ENCODE measurements around the gene CTSK. TPM values are rescaled to one million over a fixed set of nuclear protein-coding genes. Genes with fewer than 3 reads are reported as not detected.

CTSK gene
- polyA plus RNA-seq, 1 of the 3 experiments (the other 2 are of a cell fraction) = 6.3 TPM

GRCh38 chr1:150760013-150760412 lies 48.0 kb downstream of the CTSK start:
- no peaks in the 10 kb centered on the region for H3K79me2 ChIP-seq (ENCODE audit: insufficient read depth)
- H3K4me2 ChIP-seq = no peak overlapping the region
- H3K4me1 ChIP-seq (ENCODE audit: control insufficient read depth in 1 of 2, insufficient read depth in 2 of 2, low read depth in 1 of 2, low read length in 1 of 2) = peaks cover 0 to 5% of the 10 kb centered on the region in 2 experiments; a peak in 2 of 4 replicates
- H3F3A ChIP-seq (replicated peaks; ENCODE audit: insufficient read depth) = peaks cover 4% of the 10 kb centered on the region
- TF ChIP-seq GATA2 (CRISPR knock-in tag; IDR thresholded peaks at IDR 0.05) (no peak), MXI1 (IDR thresholded peaks at IDR 0.05; ENCODE audit: low read depth, low read length) (no peak), RFX5 (IDR thresholded peaks at IDR 0.05; ENCODE audit: low read length) (no peak), TEAD4 (IDR thresholded peaks at IDR 0.05; ENCODE audit: borderline replicate concordance, insufficient read depth) (no peak), POLR2AphosphoS5 (IDR thresholded peaks at IDR 0.05; ENCODE audit: low read depth, low read length) (no peak), NFIC (IDR thresholded peaks at IDR 0.05; ENCODE audit: borderline replicate concordance) (no peak), ELF1 (IDR thresholded peaks at IDR 0.05) (no peak)
- no peaks in the 10 kb centered on the region for H3K27me3 ChIP-seq (ENCODE audit: insufficient read depth)
- no peak overlapping the region for H3K27ac ChIP-seq (ENCODE audit: low read depth in 2 of 2, low read length in 1 of 2)
- H2AFZ ChIP-seq (ENCODE audit: low read depth) = no peak overlapping the region
- CTCF ChIA-PET = no interaction called here
- no peaks in the 10 kb centered on the region for H3K9me2 ChIP-seq
- H3K36me3 ChIP-seq (replicated peaks in 1 of 2; ENCODE audit: control insufficient read depth in 1 of 2, insufficient read depth in 2 of 2, low read length in 1 of 2) = no peaks in the 10 kb centered on the region
- WGBS (ENCODE audit: low lambda C conversion rate) = 90% methylated on average over 3 of the region's 3 CpGs
- no peaks in the 10 kb centered on the region for H4K20me1 ChIP-seq (ENCODE audit: insufficient read depth)
- DNase-seq = no peak
- no peak overlapping the region for H3K9ac ChIP-seq
- H3K4me3 ChIP-seq (ENCODE audit: low read depth in 2 of 2, low read length in 1 of 2) = no peak overlapping the region
- no peaks in the 10 kb centered on the region for H3K9me3 ChIP-seq
- POLR2A ChIA-PET = no interaction called here

GRCh38 chr1:150753416-150753815 lies 54.6 kb downstream of the CTSK start:
- CTCF ChIA-PET = no interaction called here
- Histone ChIP-seq H3K4me2 (no peak overlapping the region), H3K4me3 (ENCODE audit: low read depth in 2 of 2, low read length in 1 of 2) (no peak overlapping the region), H3K9me2 (no peaks in the 10 kb centered on the region), H3F3A (replicated peaks; ENCODE audit: insufficient read depth) (no peaks in the 10 kb centered on the region), H3K27me3 (ENCODE audit: insufficient read depth) (no peaks in the 10 kb centered on the region), H3K79me2 (ENCODE audit: insufficient read depth) (no peaks in the 10 kb centered on the region), H3K36me3 (replicated peaks in 1 of 2; ENCODE audit: control insufficient read depth in 1 of 2, insufficient read depth in 2 of 2, low read length in 1 of 2) (peaks cover 0 to 4% of the 10 kb centered on the region in 2 experiments), H2AFZ (ENCODE audit: low read depth) (no peak overlapping the region), H3K9me3 (no peaks in the 10 kb centered on the region), H3K27ac (ENCODE audit: low read depth in 2 of 2, low read length in 1 of 2) (no peak overlapping the region), H3K4me1 (ENCODE audit: control insufficient read depth in 1 of 2, insufficient read depth in 2 of 2, low read depth in 1 of 2, low read length in 1 of 2) (no peaks in the 10 kb centered on the region), H3K9ac (no peak overlapping the region), H4K20me1 (ENCODE audit: insufficient read depth) (no peaks in the 10 kb centered on the region)
- POLR2A ChIA-PET = no interaction called here
- WGBS (ENCODE audit: low lambda C conversion rate) = 85% methylated on average over 2 of the region's 2 CpGs
- DNase-seq = no peak
- TF ChIP-seq USF1 (IDR thresholded peaks at IDR 0.05; ENCODE audit: borderline replicate concordance, low read depth) = no peak
- no peak for TF ChIP-seq NRF1 (IDR thresholded peaks at IDR 0.05; ENCODE audit: low read depth, low read length)
- no peak for TF ChIP-seq EP300 (IDR thresholded peaks at IDR 0.05; ENCODE audit: borderline replicate concordance in 1 of 2, low read depth in 1 of 2, low read length in 1 of 2)
- TF ChIP-seq JUND (IDR thresholded peaks at IDR 0.05) = no peak
- no peak for TF ChIP-seq REST (IDR thresholded peaks at IDR 0.05; ENCODE audit: low read depth, low read length)
- no peak for TF ChIP-seq MEF2A (IDR thresholded peaks at IDR 0.05; ENCODE audit: borderline replicate concordance, low read depth)
- no peak for TF ChIP-seq RFX5 (IDR thresholded peaks at IDR 0.05; ENCODE audit: low read length)
